ENCODE data around the gene TBC1D5. TPM values are rescaled to one million over a fixed set of nuclear protein-coding genes. Genes with fewer than 3 reads are reported as not detected.
"Not testable (repeated sequence)": the region's sequence is repeated elsewhere in the genome, so short reads cannot be mapped to it uniquely, and the experiment has no call there.

Gene TBC1D5
- total and polyA plus RNA-seq, 2 of the 8 experiments (the other 6 are each of a cell fraction or from before 2014, with no cell fraction given): 11.0 to 22.9 TPM

DNA sequence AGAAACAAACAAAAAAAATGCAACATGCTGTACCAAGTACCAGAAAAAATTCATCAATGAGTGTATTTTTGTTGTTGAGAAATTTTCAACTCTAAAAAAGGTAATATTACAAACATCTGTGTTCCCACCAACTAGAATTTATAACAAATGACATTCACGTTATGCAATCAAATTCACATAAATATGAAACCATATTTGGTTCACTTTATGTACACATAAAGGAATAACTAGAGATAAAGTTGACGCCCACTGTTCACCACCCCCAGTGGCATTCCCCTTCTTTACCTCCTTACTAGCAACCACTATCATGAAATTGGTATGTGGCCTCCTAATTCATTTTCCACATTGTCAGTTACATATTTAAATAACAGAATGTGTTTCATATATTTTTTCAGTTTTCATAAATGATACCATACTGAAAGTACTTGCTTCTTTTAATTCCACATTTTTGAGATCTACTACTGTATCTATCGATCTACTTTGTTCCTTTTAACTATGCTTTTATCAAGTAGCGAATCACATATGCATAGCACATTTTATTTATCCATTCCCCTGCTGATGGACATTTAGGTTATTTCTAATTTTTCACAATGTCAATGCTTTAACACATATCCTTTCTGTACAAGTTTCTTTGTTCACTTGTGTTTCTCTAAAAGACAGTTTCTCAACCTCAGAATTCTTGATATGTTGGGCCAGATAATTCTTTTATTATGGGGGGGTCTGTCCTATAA, 34.5 kb downstream of the TBC1D5 start (continued):
- TF ChIP-seq FOSL1 (IDR thresholded peaks at IDR 0.05; ENCODE audit: insufficient read depth, low read depth, low read length): no peak
- no peak for TF ChIP-seq HDAC6 (IDR thresholded peaks at IDR 0.05; ENCODE audit: low read depth, low read length)
- TF ChIP-seq SIX5 (IDR thresholded peaks at IDR 0.05; ENCODE audit: low read depth, low read length): no peak
- no peak for TF ChIP-seq HDAC2 (IDR thresholded peaks at IDR 0.05; ENCODE audit: borderline replicate concordance in 1 of 2, low read depth in 2 of 2, low read length in 2 of 2)
- TF ChIP-seq, protein P1, sequence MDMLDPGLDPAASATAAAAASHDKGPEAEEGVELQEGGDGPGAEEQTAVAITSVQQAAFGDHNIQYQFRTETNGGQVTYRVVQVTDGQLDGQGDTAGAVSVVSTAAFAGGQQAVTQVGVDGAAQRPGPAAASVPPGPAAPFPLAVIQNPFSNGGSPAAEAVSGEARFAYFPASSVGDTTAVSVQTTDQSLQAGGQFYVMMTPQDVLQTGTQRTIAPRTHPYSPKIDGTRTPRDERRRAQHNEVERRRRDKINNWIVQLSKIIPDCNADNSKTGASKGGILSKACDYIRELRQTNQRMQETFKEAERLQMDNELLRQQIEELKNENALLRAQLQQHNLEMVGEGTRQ (IDR thresholded peaks at IDR 0.05; ENCODE audit: low read length): no peak
- no peak for TF ChIP-seq ZNF274 (IDR thresholded peaks at IDR 0.05; ENCODE audit: borderline replicate concordance, extremely low read depth, low read length)
- TF ChIP-seq EZH2 (IDR thresholded peaks at IDR 0.05; ENCODE audit: low read depth, low read length, severe bottlenecking): no peak
- TF ChIP-seq GABPA (IDR thresholded peaks at IDR 0.05; ENCODE audit: borderline replicate concordance, insufficient read depth, low read length): no peak

DNA sequence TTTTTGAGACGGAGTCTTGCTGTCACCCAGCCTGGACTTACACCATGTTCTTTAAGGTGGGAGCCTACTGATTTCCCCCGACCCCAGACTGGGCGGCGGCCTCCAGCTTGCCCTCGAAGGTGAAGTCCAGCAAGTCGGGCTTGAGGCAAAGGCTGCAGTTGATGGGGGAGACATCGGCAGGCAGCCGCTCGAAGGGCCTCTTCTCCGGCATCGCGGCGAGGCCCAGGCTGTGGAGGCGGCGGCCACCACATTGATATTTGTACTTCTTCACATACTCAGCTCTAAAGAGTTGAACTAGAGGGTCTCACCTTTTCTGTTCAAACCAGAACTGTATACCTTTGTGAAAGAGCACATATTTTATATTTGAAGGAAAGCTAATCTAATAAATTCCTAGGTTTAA, 36.4 kb downstream of the TBC1D5 start:
- H2BK5ac ChIP-seq (ENCODE audit: low read depth, low read length); H3K4ac ChIP-seq (replicated peaks; ENCODE audit: insufficient read length, low read depth, low read length); CTCF ChIA-PET (ENCODE audit: partially characterized antibody); DNase-seq (ENCODE audit: low read depth in 1 of 2, low spot score in 2 of 2); H4K8ac ChIP-seq (ENCODE audit: extremely low read depth, insufficient read depth, low read length); H4K91ac ChIP-seq (replicated peaks; ENCODE audit: insufficient read length, low read length); H3K4me1 ChIP-seq (replicated peaks in 1 of 4; ENCODE audit: control insufficient read depth in 3 of 4, insufficient read depth in 4 of 4, low read length in 3 of 4); H3K27me3 ChIP-seq (replicated peaks in 1 of 4; ENCODE audit: control insufficient read depth in 3 of 4, extremely low read depth in 1 of 4, insufficient read depth in 3 of 4, low read length in 3 of 4); H3K27ac ChIP-seq (ENCODE audit: low read depth, low read length); H4K20me1 ChIP-seq (replicated peaks in 1 of 2; ENCODE audit: control insufficient read depth in 1 of 2, insufficient read depth in 2 of 2, low read length in 2 of 2); H2BK20ac ChIP-seq (ENCODE audit: low read length); H3K14ac ChIP-seq (ENCODE audit: insufficient read length); H3K23ac ChIP-seq (ENCODE audit: insufficient read length); H3K4me3 ChIP-seq (ENCODE audit: extremely low read depth in 1 of 4, insufficient read depth in 2 of 4, low read depth in 3 of 4, low read length in 4 of 4); H3K79me2 ChIP-seq (ENCODE audit: control insufficient read depth in 1 of 2, insufficient read depth in 2 of 2, low read length in 2 of 2); H3K79me1 ChIP-seq (ENCODE audit: low read depth, low read length); H2AFZ ChIP-seq (ENCODE audit: low read length); H2BK12ac ChIP-seq (ENCODE audit: low read depth, low read length); POLR2A ChIA-PET (ENCODE audit: partially characterized antibody); H4K5ac ChIP-seq (ENCODE audit: insufficient read length, low read depth, low read length); FAIRE-seq; H3K23me2 ChIP-seq (ENCODE audit: low read depth, low read length); H3K18ac ChIP-seq (ENCODE audit: extremely low read depth, low read length); H2AK5ac ChIP-seq (ENCODE audit: low read depth, low read length); H3K56ac ChIP-seq (replicated peaks; ENCODE audit: insufficient read length, low read depth, low read length); H2BK120ac ChIP-seq (replicated peaks; ENCODE audit: low read depth, low read length); H3K9me3 ChIP-seq (ENCODE audit: insufficient read depth in 2 of 2, low read depth in 1 of 2, low read length in 1 of 2); H3K9ac ChIP-seq (replicated peaks in 1 of 4; ENCODE audit: extremely low read depth in 1 of 4, low read depth in 3 of 4, low read length in 3 of 4); H3K4me2 ChIP-seq (ENCODE audit: insufficient read depth in 1 of 2, low read depth in 2 of 2, low read length in 2 of 2); H2BK15ac ChIP-seq (ENCODE audit: low read length); H3K36me3 ChIP-seq (ENCODE audit: control insufficient read depth in 2 of 4, insufficient read depth in 4 of 4, low read length in 3 of 4): not testable (repeated sequence)
- WGBS, 2 experiments (ENCODE audit: extremely low coverage in 1 of 2, insufficient coverage in 1 of 2, insufficient read length in 1 of 2, insufficient replicate concordance in 2 of 2, low coverage in 1 of 2, low lambda C conversion rate in 2 of 2, missing lambda C conversion rate in 1 of 2): 95% methylated on average over 14 of the region's 15 CpGs; no CpG with 5 or more reads in 1 of the 2 experiments
